Fibroblast of the aortic adventitia (primary cell): ENCODE results near the gene ADNP2. TPM values are rescaled to one million over a fixed set of nuclear protein-coding genes. Genes with fewer than 3 reads are reported as not detected.

Experiments
- DNase-seq: peaks from one replicate; pipeline ENCODE4 v3.0.0-alpha.2; 2010; ENCODE audit warnings: low read depth
- H3K4me3 ChIP-seq: 2 replicates; pipeline ENCODE4 v1.5.1; 2011; ENCODE audit warnings: low read depth, mild to moderate bottlenecking, control low read depth, low read length, moderate library complexity
- total RNA-seq: library from RNA; depleted of rRNA; stranded (reverse); fragments of >200 nt; gene quantifications from 2 replicates; pipeline ENCODE4 v1.2.3, GENCODE V29; 2012; ENCODE audit warnings: low replicate concordance
- TF ChIP-seq, protein P1 (sequence below): IDR thresholded peaks from 2 replicates; pipeline ENCODE4 v1.5.1; 2011; ENCODE audit warnings: mild to moderate bottlenecking, low read length, control low read depth, inconsistent platforms; ENCODE audit not compliant: insufficient read depth

Gene ADNP2
- total RNA-seq, 1 donor, result 23.9 TPM

- TF ChIP-seq, protein P1, sequence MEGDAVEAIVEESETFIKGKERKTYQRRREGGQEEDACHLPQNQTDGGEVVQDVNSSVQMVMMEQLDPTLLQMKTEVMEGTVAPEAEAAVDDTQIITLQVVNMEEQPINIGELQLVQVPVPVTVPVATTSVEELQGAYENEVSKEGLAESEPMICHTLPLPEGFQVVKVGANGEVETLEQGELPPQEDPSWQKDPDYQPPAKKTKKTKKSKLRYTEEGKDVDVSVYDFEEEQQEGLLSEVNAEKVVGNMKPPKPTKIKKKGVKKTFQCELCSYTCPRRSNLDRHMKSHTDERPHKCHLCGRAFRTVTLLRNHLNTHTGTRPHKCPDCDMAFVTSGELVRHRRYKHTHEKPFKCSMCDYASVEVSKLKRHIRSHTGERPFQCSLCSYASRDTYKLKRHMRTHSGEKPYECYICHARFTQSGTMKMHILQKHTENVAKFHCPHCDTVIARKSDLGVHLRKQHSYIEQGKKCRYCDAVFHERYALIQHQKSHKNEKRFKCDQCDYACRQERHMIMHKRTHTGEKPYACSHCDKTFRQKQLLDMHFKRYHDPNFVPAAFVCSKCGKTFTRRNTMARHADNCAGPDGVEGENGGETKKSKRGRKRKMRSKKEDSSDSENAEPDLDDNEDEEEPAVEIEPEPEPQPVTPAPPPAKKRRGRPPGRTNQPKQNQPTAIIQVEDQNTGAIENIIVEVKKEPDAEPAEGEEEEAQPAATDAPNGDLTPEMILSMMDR, result no peak
- no peak overlapping the region for H3K4me3 ChIP-seq
- no peak for DNase-seq
Measured at GRCh38 chr18:80070825-80071224, 38.2 kb upstream of the ADNP2 start.

DNA sequence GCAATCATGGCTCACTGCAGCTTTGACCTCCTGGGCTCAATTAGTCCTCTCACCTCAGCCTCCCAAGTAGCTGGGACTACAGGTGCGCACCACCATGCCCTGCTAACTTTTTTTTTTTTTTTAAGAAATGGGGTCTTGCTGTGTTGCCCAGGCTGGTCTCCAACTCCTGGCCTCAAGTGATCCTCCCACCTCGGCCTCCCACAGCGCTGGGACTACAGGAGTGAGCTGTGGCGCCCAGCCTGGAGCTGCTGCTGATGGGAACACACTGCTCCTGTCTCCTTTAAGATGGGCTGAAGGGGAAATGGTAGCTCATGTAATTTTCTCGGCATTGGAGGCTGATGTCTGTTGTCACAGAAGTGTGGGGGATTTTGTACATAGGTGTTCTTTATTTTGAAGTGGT lies 34.9 kb upstream of the ADNP2 start:
- TF ChIP-seq, protein P1, result no peak
- H3K4me3 ChIP-seq, result no peak overlapping the region
- no peak for DNase-seq

- DNase-seq, result no peak
- TF ChIP-seq, protein P1, result no peak
- no peak overlapping the region for H3K4me3 ChIP-seq
Measured at GRCh38 chr18:80074697-80075096, 34.4 kb upstream of the ADNP2 start.

DNA sequence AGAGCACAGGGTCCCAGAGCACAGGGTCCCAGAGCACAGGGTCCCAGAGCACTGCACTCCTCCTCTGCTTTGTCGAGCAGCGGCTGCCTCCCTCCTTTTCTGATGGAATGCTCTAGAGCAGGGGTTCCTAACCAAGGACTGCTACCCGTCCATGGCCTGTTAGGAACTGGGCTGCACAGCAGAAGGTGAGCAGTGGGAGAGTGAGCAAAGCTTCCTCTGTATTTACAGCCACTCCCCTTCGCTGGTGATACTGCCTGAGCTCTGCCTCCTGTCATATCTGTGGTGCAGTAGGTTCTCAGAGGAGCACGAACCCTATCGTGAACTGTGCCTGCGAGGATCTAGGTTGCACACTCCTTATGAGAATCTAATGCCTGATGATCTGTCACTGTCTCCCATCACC lies 33.1 kb upstream of the ADNP2 start:
- H3K4me3 ChIP-seq, result no peak overlapping the region
- TF ChIP-seq, protein P1, result no peak
- DNase-seq, result no peak

DNA sequence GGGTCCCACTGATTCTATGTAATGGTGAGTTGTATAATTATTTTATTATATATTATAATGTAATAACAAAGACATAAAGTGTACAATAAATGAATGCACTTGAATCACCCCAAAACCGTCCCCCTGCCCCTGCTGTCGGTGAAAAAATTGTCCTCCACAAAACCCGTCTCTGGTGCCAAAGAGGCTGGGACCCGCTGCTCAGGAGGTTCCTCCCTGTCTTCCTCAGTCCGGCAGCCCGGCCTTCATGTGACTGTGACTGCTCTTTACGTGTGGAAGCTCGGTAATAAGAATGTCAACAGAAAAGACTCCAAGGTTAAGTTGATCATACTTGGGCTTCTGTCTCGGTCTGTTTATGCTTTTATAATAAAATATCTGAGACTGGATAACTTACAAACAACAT lies 32.7 kb upstream of the ADNP2 start:
- TF ChIP-seq, protein P1, result no peak
- H3K4me3 ChIP-seq, result no peak overlapping the region
- no peak for DNase-seq

DNA sequence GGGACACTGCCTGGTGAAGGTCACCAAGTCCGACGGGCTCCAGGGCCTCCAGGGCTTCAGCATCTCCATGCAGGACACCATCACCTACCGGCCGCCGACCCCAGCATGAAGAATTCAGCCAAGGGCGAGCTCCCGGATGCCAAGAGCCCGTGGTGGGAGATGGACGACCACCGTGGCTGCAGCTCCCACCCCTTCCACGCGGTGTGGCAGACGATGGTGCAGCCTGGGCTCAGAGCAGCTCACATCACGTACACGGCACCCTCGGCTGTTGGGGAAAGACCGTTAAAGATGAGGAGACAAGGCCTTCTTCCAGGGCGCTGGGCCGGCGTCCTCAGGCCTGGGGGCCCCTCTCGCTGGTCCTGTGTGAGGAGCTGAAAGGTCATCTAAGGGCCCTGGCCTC lies 31.2 kb upstream of the ADNP2 start:
- TF ChIP-seq, protein P1, result no peak
- no peak for DNase-seq

DNA sequence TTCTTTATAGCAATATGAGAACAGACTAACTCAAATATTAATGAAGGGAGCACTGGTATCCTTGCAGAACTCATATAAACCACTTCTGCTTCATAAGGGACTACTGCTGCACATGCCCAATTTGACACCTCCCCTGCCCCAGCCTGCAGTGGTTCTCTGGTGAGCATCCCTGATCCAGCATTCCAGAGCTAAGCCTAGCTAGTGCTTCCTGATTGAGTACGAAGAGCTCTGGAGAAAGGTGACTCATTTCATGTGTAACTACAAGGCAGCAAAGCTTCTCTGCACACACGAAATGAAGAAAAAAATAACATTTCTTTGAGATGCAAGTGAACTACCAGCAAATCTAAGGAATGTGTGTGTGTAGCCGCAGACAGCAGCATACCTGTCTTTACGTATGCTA lies 22.8 kb upstream of the ADNP2 start:
- DNase-seq, result no peak
- TF ChIP-seq, protein P1, result no peak
- no peak overlapping the region for H3K4me3 ChIP-seq

More for the DNA sequence above, 31.2 kb upstream of the ADNP2 start:
- H3K4me3 ChIP-seq, result no peak overlapping the region
